ENCODE results near the gene MAGEL2.
"Not testable (repeated sequence)": the region's sequence is repeated elsewhere in the genome, so short reads cannot be mapped to it uniquely, and the experiment has no call there.

Gene MAGEL2

DNA sequence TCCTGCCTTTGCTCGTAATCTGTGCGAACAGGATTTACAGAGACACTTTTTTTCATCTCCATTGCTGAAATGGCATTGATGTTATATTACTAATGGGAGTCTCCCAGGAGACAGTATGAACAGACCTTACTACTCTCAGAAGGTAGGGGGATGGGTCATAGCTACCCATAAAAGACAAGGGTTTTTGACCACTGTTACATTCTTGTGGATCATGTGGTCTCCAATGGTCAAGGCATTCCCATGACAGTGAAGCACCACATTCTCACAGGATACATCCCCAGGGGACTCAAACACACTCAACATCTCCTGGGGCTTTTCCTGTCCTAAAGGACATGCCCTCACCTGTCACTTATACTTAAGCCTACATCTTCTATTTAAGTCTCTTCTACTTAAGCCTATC, 41.4 kb downstream of the MAGEL2 start:
- no peak for DNase-seq (ENCODE audit: low read depth in 2 of 2)

DNA sequence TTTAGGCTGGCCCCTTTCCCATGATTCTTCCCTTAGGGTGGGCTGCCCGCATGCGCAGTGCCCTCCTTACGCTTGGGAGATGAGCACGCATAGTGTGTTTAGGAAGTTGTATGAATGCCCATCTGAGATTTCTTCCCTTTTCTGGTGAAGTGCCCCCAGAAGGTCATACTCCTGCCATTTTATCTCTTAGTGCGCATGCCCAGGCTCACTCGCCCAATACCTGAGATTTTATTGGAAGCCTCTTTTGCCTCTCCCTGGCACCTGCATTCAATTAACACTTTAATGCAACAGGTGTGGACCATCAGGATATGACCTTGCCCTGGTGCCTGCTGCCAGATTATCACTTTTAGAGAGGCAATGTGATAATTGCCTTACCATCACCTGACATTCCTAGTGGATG, 45.5 kb downstream of the MAGEL2 start:
- no peak for DNase-seq (ENCODE audit: low read depth in 2 of 2)

DNA sequence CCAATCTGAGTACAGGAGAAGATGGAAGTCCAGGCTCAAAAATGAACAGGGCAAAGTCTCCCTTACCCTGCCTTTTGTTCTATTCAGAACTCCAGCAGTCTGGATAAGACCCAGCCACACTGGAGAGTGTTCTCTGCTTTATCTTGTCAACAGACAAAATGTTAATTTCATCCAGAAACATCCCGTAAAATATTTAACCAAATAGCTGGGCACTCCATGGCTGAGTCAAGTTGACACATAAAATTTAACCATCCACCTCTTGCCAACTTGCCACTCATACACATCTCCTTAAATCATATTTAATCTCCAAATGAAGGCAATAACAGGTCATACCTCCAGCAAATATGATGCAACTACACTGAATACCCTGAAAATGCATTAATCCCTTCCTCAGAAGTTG, 48.6 kb downstream of the MAGEL2 start:
- no peak for DNase-seq (ENCODE audit: low read depth in 2 of 2)

DNA sequence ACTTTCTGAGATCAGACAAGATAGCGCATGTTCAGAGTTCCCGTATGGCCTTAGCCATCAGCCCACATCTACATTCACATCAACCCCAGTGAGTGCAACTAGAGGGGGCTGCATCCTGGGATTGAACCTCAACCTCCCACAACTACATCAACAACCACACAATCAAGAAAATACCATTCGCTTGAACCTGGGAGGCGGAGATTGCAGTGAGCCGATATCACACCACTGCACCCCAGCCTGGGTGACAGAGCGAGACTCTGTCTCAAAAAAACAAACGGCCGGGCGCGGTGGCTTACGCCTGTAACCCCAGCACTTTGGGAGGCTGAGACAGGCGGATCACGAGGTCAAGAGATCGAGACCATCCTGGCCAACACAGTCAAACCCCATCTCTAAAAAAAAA, 50.4 kb downstream of the MAGEL2 start:
- DNase-seq (ENCODE audit: low read depth in 2 of 2), result not testable (repeated sequence)

DNA sequence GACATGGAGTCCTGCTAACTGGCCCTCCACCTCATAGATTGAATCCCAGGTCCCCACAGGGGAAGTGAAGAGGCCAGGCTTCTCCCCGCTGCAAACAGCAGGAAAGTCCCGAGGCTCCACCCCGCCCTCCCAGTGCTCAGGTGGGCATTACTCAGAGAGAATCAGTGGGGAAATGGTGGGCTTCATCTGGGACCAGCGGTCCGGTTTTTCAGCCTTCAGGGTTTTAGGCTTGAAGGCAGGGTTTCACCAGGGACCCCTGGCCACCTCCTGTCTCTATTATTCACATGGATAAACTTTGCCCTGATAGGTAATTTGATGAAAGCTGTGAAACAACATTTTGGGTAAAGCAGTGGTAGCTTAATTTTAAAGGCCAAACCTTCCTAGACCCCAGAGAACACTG, 50.9 kb downstream of the MAGEL2 start:
- DNase-seq (ENCODE audit: low read depth in 2 of 2), result no peak

DNA sequence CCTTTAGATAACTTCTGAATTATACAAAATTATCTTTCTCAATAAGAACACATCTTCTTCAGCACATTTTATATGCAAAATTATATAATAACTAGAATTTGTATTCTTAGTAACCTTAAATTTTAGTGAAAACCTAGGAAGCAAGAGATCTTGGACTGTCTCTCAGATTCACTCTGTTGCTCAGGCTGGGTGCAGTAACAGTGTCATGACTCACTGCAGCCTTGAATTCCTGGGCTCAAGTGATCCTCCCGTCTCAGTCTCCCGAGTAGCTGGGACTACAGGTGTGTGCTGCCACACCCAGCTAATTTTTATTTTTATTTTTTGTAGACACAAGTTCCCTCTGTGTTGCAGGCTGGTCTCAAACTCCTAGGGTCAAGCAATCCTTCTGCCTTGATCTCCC, 52.3 kb downstream of the MAGEL2 start:
- no peak for DNase-seq (ENCODE audit: low read depth in 2 of 2)

DNA sequence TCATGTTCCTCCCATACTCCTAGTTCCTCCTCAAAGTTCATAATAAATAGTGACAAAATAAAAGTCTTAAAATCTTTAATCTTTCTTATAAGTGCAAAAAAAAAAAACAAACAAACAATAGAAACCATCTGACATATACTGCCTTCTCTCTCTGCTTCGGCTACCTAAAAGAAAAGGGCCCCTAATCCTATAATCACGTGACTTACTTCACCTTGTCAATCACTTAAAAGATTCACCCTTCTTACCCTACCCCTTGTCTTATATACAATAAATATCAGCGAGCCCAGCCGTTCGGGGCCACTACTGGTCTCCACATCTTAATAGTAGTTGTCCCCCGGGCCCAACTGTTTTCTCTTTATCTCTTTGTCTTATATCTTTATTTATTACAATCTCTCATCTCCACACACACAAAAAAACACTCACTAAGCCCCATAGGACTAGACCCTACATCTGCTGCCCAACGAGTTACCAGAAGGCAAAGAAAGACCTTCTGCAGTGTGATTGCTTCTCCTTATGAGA, 53.4 kb downstream of the MAGEL2 start:
- no peak for DNase-seq (ENCODE audit: low read depth in 2 of 2)
